Right renal cortex interstitium (tissue), 3 donors: Measurements from ENCODE around the gene ZNF407. TPM values are rescaled to one million over a fixed set of nuclear protein-coding genes. Genes with fewer than 3 reads are reported as not detected.

Experiments
- DNase-seq, 3 donors: peaks; one replicate each; pipeline ENCODE4 v3.0.0-alpha.2; 2013; ENCODE audit warnings: low read depth in 3 of 3, low spot score in 2 of 3
- polyA plus RNA-seq, 3 donors: library from polyadenylated mRNA; unstranded; fragments of 120-200 nt; gene quantifications; one replicate each; pipeline ENCODE4 v1.2.1, GENCODE V29; 2013; ENCODE audit not compliant: insufficient read length in 3 of 3

ZNF407 gene
- polyA plus RNA-seq, 3 donors: 9.9 to 11.6 (median 10.9) TPM

- no peak for DNase-seq
Measured at GRCh38 chr18:74806700-74807416, 209.2 kb downstream of the ZNF407 start.

DNA sequence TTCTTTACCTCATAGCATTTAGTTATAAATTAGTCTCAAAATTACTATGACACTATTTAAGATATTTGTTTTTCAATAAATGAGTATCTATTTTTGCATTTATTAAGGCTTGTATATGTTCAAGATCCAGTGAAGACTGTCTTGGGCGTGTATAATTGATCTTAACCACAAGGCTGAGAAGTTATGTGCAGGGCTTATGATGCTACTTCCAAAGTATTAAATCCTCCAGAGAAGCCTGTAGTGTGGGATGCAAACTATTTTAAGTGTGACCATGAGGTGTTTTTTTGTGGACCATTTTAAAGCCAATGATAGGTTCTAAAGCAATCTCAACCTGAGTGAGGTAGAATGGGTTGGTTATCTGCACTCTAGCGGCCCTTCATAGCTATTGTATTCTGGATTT is 219.9 kb downstream of the ZNF407 start:
- no peak for DNase-seq

DNA sequence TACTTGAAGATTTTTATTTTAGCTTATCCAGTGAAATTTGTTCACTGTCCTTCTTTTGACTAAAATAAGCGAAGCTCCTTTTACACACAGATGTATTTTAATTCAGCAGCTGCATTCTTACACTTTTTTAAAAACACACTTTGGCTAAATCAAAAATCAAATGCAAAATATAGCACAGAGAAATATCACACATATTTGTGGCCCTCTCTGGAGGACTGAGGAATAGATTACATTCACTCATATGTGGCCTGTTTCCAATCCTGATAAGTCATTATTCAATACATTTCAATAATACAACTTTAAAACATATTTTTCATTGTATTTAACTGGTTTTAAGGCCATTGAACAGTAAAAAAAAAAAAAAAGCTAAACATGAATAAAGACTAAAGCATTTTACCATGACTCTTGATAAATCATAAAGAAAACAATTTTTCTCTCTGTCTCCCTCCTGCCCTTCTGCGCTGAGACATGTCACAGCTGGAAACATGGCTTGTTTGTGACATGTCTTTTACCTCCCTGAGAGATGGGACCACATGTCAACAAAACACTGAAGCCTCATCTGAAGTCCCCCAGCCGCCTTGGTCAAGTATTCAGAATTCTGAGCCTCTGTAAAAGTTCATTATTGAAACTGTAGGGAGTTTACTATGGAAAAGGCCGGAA is 221.0 kb downstream of the ZNF407 start:
- DNase-seq: no peak

DNA sequence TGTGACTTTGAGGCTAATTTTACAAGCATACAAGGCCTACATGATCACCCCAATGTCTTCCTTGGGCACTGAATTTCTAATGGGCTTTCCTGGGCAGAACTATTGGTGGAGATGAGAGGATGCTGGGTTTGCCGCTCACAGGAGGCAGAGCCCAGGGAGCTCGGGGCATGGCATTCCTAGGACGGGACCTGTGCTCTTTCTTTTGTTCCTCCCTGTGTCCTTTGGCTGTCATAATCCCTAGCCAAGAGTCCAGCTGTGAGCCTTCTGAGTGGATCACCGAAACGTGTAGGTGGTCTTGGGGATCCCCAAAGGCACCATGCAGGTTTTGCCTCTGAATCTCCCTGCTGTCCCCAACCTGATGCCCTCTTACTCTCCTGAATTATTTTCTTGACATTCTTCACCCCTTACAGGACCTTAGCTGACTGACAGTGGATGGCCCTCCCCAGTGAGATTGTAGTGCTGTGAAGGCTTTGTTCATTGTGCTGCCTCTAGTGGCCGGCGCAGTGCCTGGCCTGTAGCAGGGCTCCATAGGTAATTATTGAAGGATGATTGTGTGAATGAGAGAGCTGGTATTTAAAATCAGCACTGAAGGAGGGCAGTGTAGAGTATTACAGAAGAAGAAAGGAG is 221.9 kb downstream of the ZNF407 start:
- DNase-seq: no peak

- DNase-seq: no peak
Measured at GRCh38 chr18:74820160-74820780, 222.6 kb downstream of the ZNF407 start.

- no peak for DNase-seq
Measured at GRCh38 chr18:74825460-74825859, 227.8 kb downstream of the ZNF407 start.

DNA sequence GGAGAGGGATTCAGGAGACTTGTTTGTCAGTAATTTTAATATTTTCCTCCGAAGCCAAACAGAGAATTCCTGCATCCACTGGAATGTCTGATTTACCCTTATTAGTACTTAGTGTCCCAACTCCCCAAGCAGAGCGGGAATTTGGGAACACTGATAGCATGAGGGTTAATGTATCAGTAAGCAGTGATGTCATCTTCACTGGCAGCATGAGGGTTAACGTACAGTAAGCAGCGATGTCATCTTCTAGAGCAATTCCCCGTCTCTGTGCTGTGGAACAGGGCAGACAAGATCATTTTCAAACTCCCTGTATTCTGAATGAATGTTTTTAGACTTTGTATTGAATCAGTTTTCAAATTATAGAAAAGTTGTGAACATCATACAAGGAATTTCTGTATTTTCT is 228.9 kb downstream of the ZNF407 start:
- no peak for DNase-seq

GRCh38 chr18:74828200-74828599 is 230.5 kb downstream of the ZNF407 start:
- no peak for DNase-seq

- no peak for DNase-seq
Measured at GRCh38 chr18:74831571-74832250, 234.0 kb downstream of the ZNF407 start.

GRCh38 chr18:74832381-74832780 is 234.7 kb downstream of the ZNF407 start:
- no peak for DNase-seq

- no peak for DNase-seq
Measured at GRCh38 chr18:74832999-74833398, 235.3 kb downstream of the ZNF407 start.

DNA sequence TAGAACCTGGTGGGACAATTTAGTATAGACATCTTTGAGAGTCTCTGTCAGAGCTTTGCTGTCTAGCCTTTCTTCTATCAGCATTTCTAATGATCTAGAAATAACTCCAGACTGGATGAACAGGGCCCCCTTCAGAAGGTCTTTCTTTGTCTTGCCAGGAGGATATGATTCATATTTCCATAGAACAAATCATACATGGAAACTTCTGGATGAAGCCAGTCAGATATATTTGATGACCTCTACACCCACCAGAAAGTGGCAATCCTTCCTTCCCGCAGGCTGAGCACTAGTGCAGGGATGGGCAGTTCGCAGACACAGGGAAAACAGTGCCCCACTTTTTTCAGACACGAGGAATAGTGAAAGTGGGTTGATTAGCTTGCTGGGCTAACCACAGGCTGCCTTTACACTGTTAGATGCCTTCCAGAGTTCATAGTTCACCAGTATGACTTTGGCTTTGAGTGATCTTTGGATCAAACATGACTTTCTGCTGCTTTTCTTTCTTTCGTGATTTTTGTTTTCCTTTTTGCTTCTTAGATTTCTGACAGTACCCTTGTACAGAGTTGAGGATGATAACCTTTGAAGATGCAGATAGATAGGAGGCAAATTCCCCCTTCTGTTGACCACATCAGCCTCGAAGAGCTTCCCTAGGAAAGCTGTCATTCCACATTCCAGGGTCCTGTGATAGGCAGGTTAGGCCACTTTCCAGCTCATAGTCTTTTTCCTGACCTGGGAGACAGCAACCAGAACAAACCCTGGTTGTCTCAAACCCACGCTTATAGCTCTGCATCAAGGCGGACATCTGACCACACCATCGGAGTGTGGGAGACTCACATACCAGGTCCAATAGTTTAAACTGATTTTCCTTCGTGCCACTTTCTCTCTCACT is 237.0 kb downstream of the ZNF407 start:
- no peak for DNase-seq

- DNase-seq: no peak
Measured at GRCh38 chr18:74836296-74837139, 238.8 kb downstream of the ZNF407 start.

- DNase-seq: no peak
Measured at GRCh38 chr18:74840492-74841167, 243.0 kb downstream of the ZNF407 start.

DNA sequence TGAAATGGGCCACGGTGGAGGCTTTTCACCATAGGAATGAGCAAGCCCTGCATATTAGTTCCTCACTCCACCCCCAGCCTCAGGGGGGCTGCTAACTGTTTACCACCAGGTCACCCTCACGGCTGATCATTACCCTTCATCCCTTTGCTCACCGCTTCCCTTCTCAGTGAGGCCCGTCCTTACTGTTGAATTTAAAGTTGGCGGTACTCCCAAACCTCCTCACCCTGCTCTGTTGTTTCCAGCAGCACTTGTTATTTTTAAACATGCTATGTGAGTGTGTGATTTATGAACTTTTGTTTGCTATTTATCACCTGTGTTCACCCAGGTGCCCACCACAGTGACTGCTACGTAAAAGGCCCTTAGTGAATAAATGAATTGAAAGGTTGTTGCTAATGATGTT is 243.6 kb downstream of the ZNF407 start:
- DNase-seq: no peak

- DNase-seq: no peak
Measured at GRCh38 chr18:74849301-74849700, 251.6 kb downstream of the ZNF407 start.

- no peak for DNase-seq
Measured at GRCh38 chr18:74856434-74856833, 258.8 kb downstream of the ZNF407 start.

GRCh38 chr18:74856928-74857327 is 259.3 kb downstream of the ZNF407 start:
- DNase-seq: no peak

GRCh38 chr18:74857901-74858300 is 260.2 kb downstream of the ZNF407 start:
- DNase-seq: no peak
